IPS-18a (cell line): Measurements from ENCODE around the gene STPG3.

Experiments used
- H3K27ac ChIP-seq: one replicate; pipeline ENCODE4 v1.5.1; 2013; ENCODE audit warnings: low read length
- H3K27me3 ChIP-seq: one replicate; pipeline ENCODE4 v1.6.1; 2013; ENCODE audit warnings: mild to moderate bottlenecking, low read length; ENCODE audit not compliant: control insufficient read depth, insufficient read depth
- H3K36me3 ChIP-seq: one replicate; pipeline ENCODE4 v1.6.1; 2013; ENCODE audit warnings: low read depth, low read length; ENCODE audit not compliant: control insufficient read depth
- H3K4me1 ChIP-seq: one replicate; pipeline ENCODE4 v1.6.1; 2013; ENCODE audit warnings: low read depth, low read length; ENCODE audit not compliant: control insufficient read depth
- H3K4me3 ChIP-seq: one replicate; pipeline ENCODE4 v1.5.1; 2013; ENCODE audit warnings: low read length
- H3K9ac ChIP-seq: one replicate; pipeline ENCODE4 v1.6.1; 2013; ENCODE audit warnings: mild to moderate bottlenecking, low read length, moderate library complexity
- H3K9me3 ChIP-seq: one replicate; pipeline ENCODE4 v1.6.1; 2013; ENCODE audit warnings: low read depth, low read length; ENCODE audit not compliant: control insufficient read depth

The STPG3 gene

DNA sequence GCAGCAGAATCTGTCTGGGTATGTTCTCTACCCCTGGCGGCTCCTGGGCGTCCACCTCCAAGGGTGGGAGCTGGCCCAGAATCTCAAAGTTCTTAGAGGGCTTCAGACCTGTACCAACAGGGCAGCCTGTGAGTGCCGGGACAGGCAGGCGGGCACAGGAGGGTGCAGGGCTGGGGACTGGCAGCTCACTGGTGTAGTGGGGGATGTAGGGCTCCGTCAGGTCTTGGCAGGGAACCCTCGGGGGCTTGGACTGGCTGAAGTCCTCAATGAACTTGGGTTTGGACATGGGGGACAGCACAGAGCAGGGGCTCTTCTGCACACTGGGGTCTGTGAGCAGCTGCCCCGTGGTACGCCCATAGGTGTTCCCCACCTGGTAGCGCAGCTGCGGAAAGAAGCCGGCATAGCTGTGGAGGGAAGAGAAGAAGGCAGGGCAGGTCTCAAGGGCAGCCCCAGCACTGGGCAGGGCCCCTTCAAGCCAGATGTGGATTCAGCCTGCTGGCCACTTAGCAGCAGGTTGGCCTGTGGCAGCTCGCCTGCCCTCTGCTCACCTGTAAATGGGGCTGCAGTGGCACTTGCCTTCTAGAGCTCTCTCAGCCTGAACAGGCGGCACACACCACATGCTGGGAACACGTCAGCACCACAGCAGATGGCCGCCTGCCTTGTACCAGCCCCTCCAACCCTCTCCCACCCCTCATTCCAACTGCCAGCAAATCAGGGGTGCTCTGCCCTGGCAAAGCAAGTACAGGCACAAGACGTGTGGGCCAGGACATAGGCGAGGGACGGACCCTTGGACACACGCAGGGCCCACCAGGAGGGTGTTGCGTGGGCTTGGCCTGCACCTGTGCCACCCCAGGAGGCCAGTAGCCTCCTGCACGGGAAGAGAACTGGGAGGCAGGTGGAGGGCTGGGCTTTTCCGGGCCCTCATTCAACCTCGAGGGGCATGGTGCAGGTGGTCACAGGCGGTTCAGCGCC is 5.3 kb upstream of the STPG3 start:
- H3K9me3 ChIP-seq, result no peaks in the 10 kb centered on the region
- H3K27ac ChIP-seq, result no peak overlapping the region
- peaks cover 12% of the 10 kb centered on the region for H3K4me1 ChIP-seq
- peaks cover 4% of the 10 kb centered on the region for H3K27me3 ChIP-seq
- no peak overlapping the region for H3K4me3 ChIP-seq
- H3K36me3 ChIP-seq, result peaks cover 18% of the 10 kb centered on the region
- H3K9ac ChIP-seq, result no peak overlapping the region

DNA sequence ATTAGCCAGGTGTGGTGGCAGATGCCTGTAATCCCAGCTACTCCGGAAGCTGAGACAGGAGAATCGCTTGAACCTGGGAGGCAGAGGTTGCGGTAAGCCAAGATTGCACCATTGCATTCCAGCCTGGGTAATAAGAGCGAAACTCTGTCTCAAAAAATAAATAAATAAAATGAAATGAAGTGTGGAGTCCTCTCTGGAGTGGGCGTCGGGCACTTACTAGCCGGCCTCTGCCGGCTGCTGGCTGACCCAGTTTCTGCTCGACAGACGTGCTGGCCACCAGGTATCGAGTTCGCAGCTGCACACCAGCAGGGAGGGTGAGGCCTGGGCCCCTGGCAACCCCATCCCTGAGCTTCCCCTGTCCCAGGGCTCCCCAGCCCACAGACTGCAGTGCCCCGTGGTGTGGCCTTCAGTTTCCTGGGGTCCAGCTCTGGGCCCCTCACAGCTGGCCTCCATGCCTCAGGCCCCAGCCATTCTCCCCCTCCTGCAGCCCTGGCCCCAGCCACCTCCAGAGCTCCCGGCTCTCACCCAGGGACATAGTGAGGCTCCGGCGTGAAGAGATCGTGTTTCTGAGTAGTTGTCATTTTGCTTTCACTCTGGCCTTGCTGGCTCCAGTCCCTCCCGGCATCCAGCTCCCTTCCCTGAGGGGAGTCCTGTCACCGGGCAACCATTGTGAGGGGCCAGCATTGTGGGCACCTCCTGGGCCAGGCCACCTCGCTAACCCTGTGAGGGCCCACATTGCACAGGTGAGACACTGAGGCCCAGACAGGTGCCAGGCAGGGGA is 3.8 kb upstream of the STPG3 start:
- H3K9ac ChIP-seq, result no peak overlapping the region
- H3K27ac ChIP-seq, result no peak overlapping the region
- no peak overlapping the region for H3K4me3 ChIP-seq
- H3K27me3 ChIP-seq, result peaks cover 4% of the 10 kb centered on the region
- H3K9me3 ChIP-seq, result no peaks in the 10 kb centered on the region
- peaks cover 15% of the 10 kb centered on the region for H3K36me3 ChIP-seq
- peaks cover 9% of the 10 kb centered on the region for H3K4me1 ChIP-seq

GRCh38 chr9:137247916-137248175 is 3.2 kb upstream of the STPG3 start:
- H3K27ac ChIP-seq, result no peak overlapping the region
- no peak overlapping the region for H3K4me3 ChIP-seq
- H3K9me3 ChIP-seq, result no peaks in the 10 kb centered on the region
- peaks cover 4% of the 10 kb centered on the region for H3K27me3 ChIP-seq
- peaks cover 6% of the 10 kb centered on the region for H3K4me1 ChIP-seq
- H3K9ac ChIP-seq, result no peak overlapping the region
- H3K36me3 ChIP-seq, result peaks cover 9% of the 10 kb centered on the region

GRCh38 chr9:137250329-137251193 is 525 bp upstream of the STPG3 start:
- Histone ChIP-seq H3K4me3 (no peak overlapping the region), H3K9me3 (no peaks in the 10 kb centered on the region), H3K9ac (no peak overlapping the region), H3K27me3 (peaks cover 18% of the 10 kb centered on the region), H3K27ac (no peak overlapping the region), H3K36me3 (no peaks in the 10 kb centered on the region), H3K4me1 (peaks cover 6% of the 10 kb centered on the region)

- H3K9me3 ChIP-seq, result no peaks in the 10 kb centered on the region
- no peak overlapping the region for H3K4me3 ChIP-seq
- H3K36me3 ChIP-seq, result peaks cover 2% of the 10 kb centered on the region
- H3K27me3 ChIP-seq, result peaks cover 18% of the 10 kb centered on the region
- H3K27ac ChIP-seq, result no peak overlapping the region
- H3K9ac ChIP-seq, result no peak overlapping the region
- peaks cover 6% of the 10 kb centered on the region for H3K4me1 ChIP-seq
Observed at GRCh38 chr9:137251490-137252268, 593 bp downstream of the STPG3 start.

GRCh38 chr9:137252555-137253506 is 1.7 kb downstream of the STPG3 start:
- H3K36me3 ChIP-seq, result peaks cover 6% of the 10 kb centered on the region

GRCh38 chr9:137253717-137254623 is 2.9 kb downstream of the STPG3 start:
- Histone ChIP-seq H3K27me3 (peaks cover 18% of the 10 kb centered on the region), H3K9ac (no peak overlapping the region), H3K4me1 (peaks cover 6% of the 10 kb centered on the region), H3K4me3 (peak overlapping the region; percentile 89), H3K9me3 (no peaks in the 10 kb centered on the region), H3K36me3 (peaks cover 14% of the 10 kb centered on the region), H3K27ac (no peak overlapping the region)

More at GRCh38 chr9:137252555-137253506, 1.7 kb downstream of the STPG3 start:
- Histone ChIP-seq H3K4me3 (no peak overlapping the region), H3K9ac (no peak overlapping the region), H3K27ac (no peak overlapping the region), H3K27me3 (peaks cover 18% of the 10 kb centered on the region), H3K4me1 (peaks cover 6% of the 10 kb centered on the region), H3K9me3 (no peaks in the 10 kb centered on the region)

- peak within 1 kb of the TSS; percentile 89 for H3K4me3 ChIP-seq
- no peaks in the 10 kb centered on the region for H3K9me3 ChIP-seq
- H3K4me1 ChIP-seq, result peaks cover 6% of the 10 kb centered on the region
- peaks cover 14% of the 10 kb centered on the region for H3K27me3 ChIP-seq
- H3K27ac ChIP-seq, result no peak within 1 kb of the TSS
- H3K36me3 ChIP-seq, result peaks cover 19% of the 10 kb centered on the region
- peak within 1 kb of the TSS; percentile 56 for H3K9ac ChIP-seq
Observed at GRCh38 chr9:137254624-137255447, 3.8 kb downstream of the STPG3 start, which contains the start of gene NELFB. NELFB (plus strand) TSS chr9:137255327.
